ENCODE measurements around the gene TM4SF4. TPM values are rescaled to one million over a fixed set of nuclear protein-coding genes. Genes with fewer than 3 reads are reported as not detected.

Gene TM4SF4
- total RNA-seq, 1 donor, result not detected

DNA sequence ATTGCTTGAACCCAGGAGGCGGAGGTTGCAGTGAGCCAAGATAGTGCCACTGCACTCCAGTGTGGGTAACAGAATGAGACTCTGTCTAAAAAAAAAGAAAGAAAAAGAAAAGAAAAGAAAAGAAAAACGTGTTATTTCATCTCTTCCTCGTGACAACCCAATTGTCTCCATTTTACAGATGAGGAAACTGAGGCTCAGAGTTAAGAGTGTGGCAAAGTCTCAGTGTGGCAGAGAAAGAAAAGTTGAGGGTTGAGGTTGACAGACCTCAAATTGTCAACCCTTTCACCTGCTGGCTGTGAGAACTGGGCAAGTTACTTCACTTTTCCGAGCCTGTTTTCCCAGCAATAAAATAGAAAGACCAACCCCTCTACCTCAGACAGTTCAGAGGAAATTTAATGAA, 59.6 kb downstream of the TM4SF4 start:
- H3K4me3 ChIP-seq (ENCODE audit: low read length), result no peak overlapping the region
- no peaks in the 10 kb centered on the region for H3K9me3 ChIP-seq (ENCODE audit: low read depth, low read length)
- H3K4me1 ChIP-seq (ENCODE audit: insufficient read depth, low read length), result peaks cover 8% of the 10 kb centered on the region
- peaks cover 7% of the 10 kb centered on the region for H3K27me3 ChIP-seq (ENCODE audit: insufficient read depth, low read length)

DNA sequence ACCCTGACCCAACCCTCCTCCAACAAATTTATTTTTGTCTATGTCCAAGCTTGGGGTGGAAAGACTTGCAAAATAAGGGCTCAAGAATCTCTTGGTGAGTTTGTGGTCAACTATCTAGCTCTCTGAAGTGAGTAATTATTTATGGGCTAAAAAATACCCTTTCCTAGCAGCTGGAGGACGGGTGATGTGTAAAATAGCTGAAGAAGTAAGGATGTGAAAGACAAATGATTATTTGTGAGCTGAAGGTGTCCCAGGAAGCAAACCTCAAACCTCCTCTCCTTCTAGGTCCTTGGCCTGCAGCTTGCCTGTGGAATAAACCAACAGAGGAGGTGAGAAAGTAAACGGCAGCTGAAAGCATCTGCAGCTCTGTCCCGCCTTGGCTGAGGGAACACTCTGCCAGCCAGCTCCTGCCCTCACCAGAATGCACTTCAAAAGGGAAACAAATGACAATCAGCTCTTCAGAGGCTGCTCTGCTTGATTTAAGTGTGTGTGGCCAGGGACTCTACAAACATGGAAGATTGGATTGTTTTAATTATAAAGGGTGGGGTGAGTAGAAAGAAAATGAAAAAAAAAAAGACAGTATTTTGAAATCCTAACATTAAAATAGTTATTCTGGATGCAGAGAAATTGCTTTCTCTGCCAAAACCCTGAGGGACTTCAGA, 60.3 kb downstream of the TM4SF4 start:
- Histone ChIP-seq H3K4me1 (ENCODE audit: insufficient read depth, low read length) (peaks cover 8% of the 10 kb centered on the region), H3K9me3 (ENCODE audit: low read depth, low read length) (no peaks in the 10 kb centered on the region), H3K4me3 (ENCODE audit: low read length) (no peak overlapping the region), H3K27me3 (ENCODE audit: insufficient read depth, low read length) (peaks cover 7% of the 10 kb centered on the region)

DNA sequence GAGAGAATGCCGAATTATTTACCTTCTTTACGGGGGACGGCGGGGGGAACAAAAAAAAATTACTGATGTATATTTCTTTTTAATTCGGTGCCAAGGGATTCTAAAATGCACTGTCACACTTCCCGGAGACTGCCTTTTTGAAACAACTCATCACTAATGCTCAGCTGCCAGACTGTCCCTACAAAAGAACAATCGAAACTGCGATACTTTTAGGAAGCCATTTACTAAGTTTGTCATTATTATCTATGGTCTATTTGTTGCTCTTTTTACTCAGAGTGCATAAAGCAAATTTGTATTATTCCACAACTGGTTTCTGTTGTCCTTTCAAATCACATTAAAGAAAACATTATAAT, 60.8 kb downstream of the TM4SF4 start:
- Histone ChIP-seq H3K27me3 (ENCODE audit: insufficient read depth, low read length) (peaks cover 7% of the 10 kb centered on the region), H3K9me3 (ENCODE audit: low read depth, low read length) (no peaks in the 10 kb centered on the region), H3K4me3 (ENCODE audit: low read length) (no peak overlapping the region), H3K4me1 (ENCODE audit: insufficient read depth, low read length) (peaks cover 8% of the 10 kb centered on the region)

DNA sequence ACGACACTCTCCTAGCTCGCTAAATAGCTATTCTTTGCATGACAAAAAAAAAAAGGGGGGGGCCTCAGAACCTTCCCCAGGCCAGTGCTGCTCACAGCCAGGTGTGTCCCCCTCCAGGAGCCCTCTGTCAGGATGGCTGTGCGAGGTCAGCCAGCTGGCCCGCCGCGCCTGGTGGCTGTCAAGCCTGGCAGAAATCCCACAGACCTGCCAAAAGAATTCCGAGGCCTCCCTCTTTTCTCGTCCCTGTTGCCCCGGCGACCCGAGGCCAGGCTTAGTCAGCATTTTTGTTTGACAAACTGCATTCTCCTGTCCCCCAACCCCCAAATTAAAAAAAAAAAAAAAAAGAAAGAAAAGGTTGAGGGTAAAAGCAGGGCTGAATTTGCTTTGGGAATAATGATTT, 61.9 kb downstream of the TM4SF4 start:
- H3K9me3 ChIP-seq (ENCODE audit: low read depth, low read length), result no peaks in the 10 kb centered on the region
- H3K4me1 ChIP-seq (ENCODE audit: insufficient read depth, low read length), result peaks cover 8% of the 10 kb centered on the region
- peaks cover 7% of the 10 kb centered on the region for H3K27me3 ChIP-seq (ENCODE audit: insufficient read depth, low read length)
- H3K4me3 ChIP-seq (ENCODE audit: low read length), result no peak overlapping the region

DNA sequence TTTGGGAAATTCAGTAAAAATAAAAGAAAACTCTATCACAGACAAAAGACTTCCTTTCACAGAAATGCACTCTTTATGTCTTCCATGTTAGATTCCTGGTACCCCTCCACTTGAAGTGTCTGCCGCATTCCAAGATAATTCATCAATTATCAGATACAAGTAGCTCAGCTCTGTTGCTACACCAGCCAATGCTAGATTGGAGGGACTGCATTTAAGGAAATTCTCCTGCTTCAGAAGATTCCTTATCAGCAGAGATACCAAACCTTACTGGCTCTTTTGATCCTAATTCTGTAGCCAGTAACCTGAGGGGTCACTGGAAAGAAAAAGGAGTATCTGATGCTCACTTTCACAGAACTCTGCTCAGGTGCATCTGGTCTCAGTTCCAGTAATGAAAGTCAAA, 63.9 kb downstream of the TM4SF4 start:
- Histone ChIP-seq H3K9me3 (ENCODE audit: low read depth, low read length) (no peaks in the 10 kb centered on the region), H3K4me3 (ENCODE audit: low read length) (no peak overlapping the region), H3K4me1 (ENCODE audit: insufficient read depth, low read length) (no peaks in the 10 kb centered on the region), H3K27me3 (ENCODE audit: insufficient read depth, low read length) (peaks cover 5% of the 10 kb centered on the region)

DNA sequence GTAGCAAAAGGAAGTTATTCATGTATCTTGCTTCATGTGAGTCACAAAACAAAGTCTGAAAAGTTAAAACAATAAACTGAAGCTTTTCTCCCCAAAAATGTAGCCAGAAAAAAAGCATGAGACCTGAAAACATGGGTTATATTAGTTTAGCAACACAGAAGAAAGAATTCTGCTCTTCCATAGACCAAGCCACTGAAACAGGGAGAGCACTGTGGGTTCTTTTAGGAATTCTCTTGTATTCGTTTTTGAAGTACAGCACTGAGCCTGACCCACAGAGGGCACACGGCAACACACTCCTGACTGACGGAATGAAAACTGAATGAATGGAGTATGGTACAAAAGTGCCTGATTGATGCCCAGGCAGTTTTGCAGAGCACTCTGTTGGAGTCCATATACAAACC, 66.6 kb downstream of the TM4SF4 start:
- Histone ChIP-seq H3K27me3 (ENCODE audit: insufficient read depth, low read length) (no peaks in the 10 kb centered on the region), H3K4me1 (ENCODE audit: insufficient read depth, low read length) (no peaks in the 10 kb centered on the region), H3K9me3 (ENCODE audit: low read depth, low read length) (no peaks in the 10 kb centered on the region), H3K4me3 (ENCODE audit: low read length) (no peak overlapping the region)

DNA sequence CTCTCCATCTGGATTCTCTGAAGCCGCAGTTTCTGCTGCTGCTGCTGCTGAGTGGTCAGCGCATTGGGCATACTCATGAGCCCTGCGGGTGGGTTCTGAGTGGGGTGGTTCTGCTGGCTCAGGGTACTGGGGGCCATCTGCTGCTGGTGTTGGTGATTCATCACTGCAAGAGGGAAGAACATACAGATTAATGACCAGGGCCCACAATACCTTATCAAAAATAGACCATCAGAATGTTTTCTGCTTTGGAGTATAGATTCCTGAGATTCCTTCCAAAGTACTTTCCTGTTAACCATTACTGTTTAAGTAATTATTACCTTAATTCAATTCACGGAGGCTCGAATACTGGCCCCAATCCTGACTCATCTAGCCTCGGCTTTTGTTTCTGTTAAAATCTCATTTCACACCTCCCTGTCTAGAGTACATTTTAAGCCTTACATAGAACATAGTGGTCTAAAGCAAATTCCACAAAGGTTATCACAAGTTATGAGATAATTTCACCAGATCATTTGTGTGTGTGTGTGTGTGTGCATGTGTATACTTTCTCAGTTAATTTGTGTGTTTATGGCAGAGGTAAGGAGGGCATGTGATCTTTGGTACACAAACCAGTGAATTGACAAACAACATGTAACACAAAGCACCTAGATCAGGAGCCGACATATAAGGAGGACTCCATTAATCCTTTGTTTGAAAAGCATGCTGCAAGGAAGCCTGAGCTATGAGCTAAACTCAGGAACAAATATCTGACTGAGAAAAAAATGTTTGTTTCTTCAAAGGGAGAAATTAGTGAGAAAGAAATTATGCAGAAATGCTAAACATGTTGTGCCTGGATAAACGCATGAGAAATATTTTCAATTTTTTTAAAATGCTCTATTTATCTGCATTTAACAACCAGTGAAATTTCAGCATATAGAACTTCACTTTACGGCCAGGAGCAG, 68.1 kb downstream of the TM4SF4 start:
- Histone ChIP-seq H3K9me3 (ENCODE audit: low read depth, low read length) (no peaks in the 10 kb centered on the region), H3K27me3 (ENCODE audit: insufficient read depth, low read length) (no peaks in the 10 kb centered on the region), H3K4me3 (ENCODE audit: low read length) (no peak overlapping the region), H3K4me1 (ENCODE audit: insufficient read depth, low read length) (no peaks in the 10 kb centered on the region)

DNA sequence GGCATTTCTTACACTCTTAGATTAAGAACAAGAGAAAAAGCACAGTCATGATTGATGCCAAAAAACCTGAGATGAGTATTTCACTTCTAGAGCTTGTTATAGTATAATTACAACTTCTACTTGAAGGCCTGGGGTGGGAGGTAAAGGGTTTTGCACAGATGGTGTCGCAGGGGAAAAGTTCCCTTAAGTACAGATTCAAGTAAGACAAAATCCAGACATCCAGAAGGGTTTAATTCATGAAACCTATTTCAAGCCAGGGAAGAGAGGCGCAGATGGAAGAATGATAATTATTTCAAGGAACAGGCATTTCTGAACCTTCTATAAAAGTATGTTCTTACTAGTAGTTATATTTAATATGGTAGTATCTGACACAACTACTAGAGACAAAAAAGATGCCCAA, 70.6 kb downstream of the TM4SF4 start:
- Histone ChIP-seq H3K9me3 (ENCODE audit: low read depth, low read length) (no peaks in the 10 kb centered on the region), H3K4me1 (ENCODE audit: insufficient read depth, low read length) (no peaks in the 10 kb centered on the region), H3K4me3 (ENCODE audit: low read length) (no peak overlapping the region), H3K27me3 (ENCODE audit: insufficient read depth, low read length) (no peaks in the 10 kb centered on the region)

DNA sequence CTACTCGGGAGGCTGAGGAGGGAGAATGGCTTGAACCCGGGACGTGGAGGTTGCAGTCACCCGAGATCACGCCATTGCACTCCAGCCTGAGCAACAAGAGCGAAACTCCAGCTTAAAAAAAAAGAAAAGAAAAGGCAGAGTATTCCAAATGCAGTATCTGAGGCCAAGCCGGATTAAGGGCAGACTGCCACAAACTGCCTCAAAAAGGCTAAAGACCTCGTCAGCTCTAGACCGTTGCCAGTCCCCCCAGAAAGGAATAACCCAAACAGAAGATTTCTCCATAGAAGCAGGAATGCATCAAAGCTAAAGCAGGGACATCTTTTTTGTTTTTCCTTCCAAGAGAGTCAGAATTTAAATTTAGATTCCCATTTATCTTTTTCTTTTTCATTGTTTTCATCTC, 72.9 kb downstream of the TM4SF4 start:
- H3K27me3 ChIP-seq (ENCODE audit: insufficient read depth, low read length), result no peaks in the 10 kb centered on the region

DNA sequence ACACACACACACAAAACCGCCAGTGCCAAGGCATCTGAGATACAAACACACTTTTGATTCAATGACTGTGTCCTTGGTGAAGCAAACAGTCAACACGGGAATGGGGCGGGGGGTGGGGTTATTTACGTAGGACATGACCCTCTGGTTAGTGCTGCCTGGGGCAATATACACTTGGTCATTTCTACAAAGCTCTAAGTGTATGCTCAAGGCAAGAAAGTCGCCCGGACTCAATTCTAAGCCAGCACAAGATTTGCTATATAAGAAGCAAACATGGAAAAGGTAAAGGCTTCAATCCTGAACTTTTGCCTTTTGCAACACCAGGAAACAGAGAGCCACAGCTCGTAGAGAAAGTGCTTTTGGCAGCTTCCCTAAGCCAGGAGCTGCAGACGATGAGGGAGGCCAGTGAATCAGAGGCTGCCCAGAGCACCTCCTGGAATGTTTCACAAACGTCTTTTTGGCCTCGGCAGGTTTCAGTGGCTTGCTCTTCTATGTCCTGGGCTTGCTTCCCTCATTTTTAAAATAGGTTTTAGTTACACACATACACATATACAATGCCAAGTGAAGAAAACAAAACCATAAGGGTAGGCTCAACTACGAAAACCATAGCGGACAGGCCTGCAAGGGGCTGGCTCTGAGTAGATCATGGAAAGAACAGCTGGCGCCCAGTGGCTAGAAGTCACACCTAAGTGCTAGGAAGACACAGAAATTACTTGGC, 73.6 kb downstream of the TM4SF4 start:
- no peaks in the 10 kb centered on the region for H3K4me1 ChIP-seq (ENCODE audit: insufficient read depth, low read length)
- H3K4me3 ChIP-seq (ENCODE audit: low read length), result no peak overlapping the region
- H3K9me3 ChIP-seq (ENCODE audit: low read depth, low read length), result no peaks in the 10 kb centered on the region
- no peaks in the 10 kb centered on the region for H3K27me3 ChIP-seq (ENCODE audit: insufficient read depth, low read length)

More for the DNA sequence above, 72.9 kb downstream of the TM4SF4 start:
- H3K4me3 ChIP-seq (ENCODE audit: low read length), result no peak overlapping the region
- H3K9me3 ChIP-seq (ENCODE audit: low read depth, low read length), result no peaks in the 10 kb centered on the region
- no peaks in the 10 kb centered on the region for H3K4me1 ChIP-seq (ENCODE audit: insufficient read depth, low read length)

DNA sequence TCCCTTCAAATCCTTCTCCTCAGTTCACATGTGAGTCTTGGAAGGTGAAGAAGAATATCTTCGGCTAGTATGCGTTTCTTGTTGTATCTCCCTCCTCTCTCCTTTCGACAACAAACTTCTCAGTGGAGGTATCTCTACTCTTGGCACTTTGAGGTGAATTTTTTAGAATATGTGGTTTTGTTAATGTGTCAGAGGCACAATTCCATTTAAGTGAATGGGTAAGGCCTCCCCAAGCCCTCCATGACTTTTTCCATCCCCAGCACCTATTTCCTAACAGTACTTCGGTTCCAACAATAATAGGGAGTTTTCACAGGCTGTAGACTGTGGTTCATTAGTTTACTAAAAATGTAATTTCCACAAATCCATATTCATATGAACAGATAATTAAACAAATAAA, 74.2 kb downstream of the TM4SF4 start:
- Histone ChIP-seq H3K4me1 (ENCODE audit: insufficient read depth, low read length) (no peaks in the 10 kb centered on the region), H3K4me3 (ENCODE audit: low read length) (no peak overlapping the region), H3K27me3 (ENCODE audit: insufficient read depth, low read length) (no peaks in the 10 kb centered on the region), H3K9me3 (ENCODE audit: low read depth, low read length) (no peaks in the 10 kb centered on the region)

DNA sequence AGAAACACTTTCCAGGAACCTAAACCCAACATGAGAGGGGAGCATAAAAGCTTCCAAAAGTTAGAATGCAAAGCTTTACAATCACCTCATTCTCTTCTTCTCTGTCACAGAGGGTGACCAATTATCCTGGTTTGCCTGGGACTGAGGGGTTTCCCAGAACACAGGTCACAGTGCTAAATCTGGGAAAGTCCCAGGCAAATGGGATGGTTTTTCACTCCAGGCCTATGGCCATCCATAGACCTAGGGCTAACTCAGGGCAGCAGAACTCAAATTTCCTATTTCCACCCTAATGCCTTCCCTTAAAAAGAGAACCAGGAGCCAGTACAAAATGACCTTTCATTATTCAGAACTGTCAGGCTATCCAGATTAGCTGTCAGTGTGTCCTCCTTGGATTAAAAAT, 77.0 kb downstream of the TM4SF4 start:
- H3K27me3 ChIP-seq (ENCODE audit: insufficient read depth, low read length), result peaks cover 2% of the 10 kb centered on the region
- no peaks in the 10 kb centered on the region for H3K9me3 ChIP-seq (ENCODE audit: low read depth, low read length)
- no peak overlapping the region for H3K4me3 ChIP-seq (ENCODE audit: low read length)
- no peaks in the 10 kb centered on the region for H3K4me1 ChIP-seq (ENCODE audit: insufficient read depth, low read length)

DNA sequence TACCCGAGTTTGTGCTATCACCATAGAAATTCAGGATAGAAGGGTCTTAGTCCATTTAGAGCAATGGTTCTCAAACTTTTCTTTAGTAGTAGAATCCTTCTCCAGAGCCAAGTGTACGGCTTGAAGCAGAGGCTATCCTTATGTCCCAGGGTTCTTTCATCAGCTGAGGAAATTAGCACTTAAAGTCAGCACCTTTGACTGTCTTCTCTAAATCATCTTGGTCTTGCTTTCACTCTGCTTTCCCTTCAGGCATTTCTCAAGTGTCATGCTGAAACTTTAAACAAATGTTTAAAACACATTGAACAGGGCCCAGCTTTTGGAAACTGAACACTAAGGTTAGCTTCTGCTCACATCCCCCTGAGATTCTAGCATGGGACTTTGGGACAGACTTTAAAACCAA, 78.2 kb downstream of the TM4SF4 start:
- H3K9me3 ChIP-seq (ENCODE audit: low read depth, low read length), result no peaks in the 10 kb centered on the region
- no peaks in the 10 kb centered on the region for H3K4me1 ChIP-seq (ENCODE audit: insufficient read depth, low read length)
- H3K4me3 ChIP-seq (ENCODE audit: low read length), result no peak overlapping the region
- H3K27me3 ChIP-seq (ENCODE audit: insufficient read depth, low read length), result peaks cover 2% of the 10 kb centered on the region

Data from mononuclear cell (primary cell).